ENCODE data around the gene GTF2IRD1.

- TF ChIP-seq POLR2A (IDR thresholded peaks at IDR 0.05; ENCODE audit: low read depth, low read length) (no peak), TAF1 (IDR thresholded peaks at IDR 0.05; ENCODE audit: low read depth, low read length) (no peak), POLR2AphosphoS5 (IDR thresholded peaks at IDR 0.05; ENCODE audit: low read depth, low read length) (no peak), POU2F2 (IDR thresholded peaks at IDR 0.05; ENCODE audit: low read depth, low read length) (no peak), SPI1 (IDR thresholded peaks at IDR 0.05; ENCODE audit: low read depth, low read length) (no peak)
Observed at GRCh38 chr7:74412056-74412455, 41.6 kb upstream of the GTF2IRD1 start.

Measured in GM12891 (cell line).